Stimulated activated CD4-positive, alpha-beta T cell treated with anti-CD3 and anti-CD28 coated beads, Interleukin-2, amount 100 ng/mL, for 4 hours (primary cell): ENCODE results near the gene PARD6B.
"Not testable (repeated sequence)": the region's sequence is repeated elsewhere in the genome, so short reads cannot be mapped to it uniquely, and the experiment has no call there.

Experiments used
- DNase-seq: peaks from one replicate; pipeline ENCODE4 v3.0.0-alpha.2; 2020; ENCODE audit warnings: low read depth

PARD6B gene

DNA sequence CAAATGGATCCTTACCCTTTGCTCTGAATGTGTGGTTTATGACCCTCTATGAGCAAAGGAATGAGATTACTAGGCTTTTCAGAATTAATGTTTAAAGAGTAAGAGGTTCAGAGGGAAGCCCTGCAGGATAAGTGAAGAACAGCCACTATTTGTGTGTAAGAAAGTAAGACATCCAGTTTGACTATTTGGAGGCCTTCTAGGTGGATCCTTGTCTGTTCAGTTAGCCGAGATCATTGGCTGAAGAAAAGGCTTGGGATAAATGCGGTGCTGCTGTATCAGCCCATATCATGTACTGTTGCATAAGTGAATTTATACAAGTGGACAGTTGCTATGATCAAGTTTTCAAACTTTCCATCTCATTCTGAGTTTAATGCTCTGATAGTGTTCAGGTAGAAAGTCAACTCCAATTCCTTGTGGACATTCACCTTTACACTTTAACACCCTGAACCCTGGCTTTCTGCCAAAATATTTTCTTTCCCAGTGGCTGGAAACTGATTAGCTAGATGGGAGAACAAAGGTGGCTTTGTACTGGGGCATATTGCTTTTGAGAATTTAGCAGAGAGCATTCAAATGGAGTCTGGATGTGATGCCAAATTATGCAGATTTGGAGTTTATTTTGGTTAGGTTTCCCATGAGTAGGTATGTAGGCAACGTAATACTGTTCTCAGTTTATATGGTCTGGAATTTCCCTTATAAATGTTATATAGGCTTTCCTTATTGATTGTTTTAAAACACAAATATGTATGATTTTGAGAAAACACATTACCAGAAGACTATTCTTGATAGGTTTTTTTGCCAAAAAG, 15.0 kb downstream of the PARD6B start:
- no peak for DNase-seq

GRCh38 chr20:50747275-50747674, 15.9 kb downstream of the PARD6B start:
- DNase-seq = no peak

DNA sequence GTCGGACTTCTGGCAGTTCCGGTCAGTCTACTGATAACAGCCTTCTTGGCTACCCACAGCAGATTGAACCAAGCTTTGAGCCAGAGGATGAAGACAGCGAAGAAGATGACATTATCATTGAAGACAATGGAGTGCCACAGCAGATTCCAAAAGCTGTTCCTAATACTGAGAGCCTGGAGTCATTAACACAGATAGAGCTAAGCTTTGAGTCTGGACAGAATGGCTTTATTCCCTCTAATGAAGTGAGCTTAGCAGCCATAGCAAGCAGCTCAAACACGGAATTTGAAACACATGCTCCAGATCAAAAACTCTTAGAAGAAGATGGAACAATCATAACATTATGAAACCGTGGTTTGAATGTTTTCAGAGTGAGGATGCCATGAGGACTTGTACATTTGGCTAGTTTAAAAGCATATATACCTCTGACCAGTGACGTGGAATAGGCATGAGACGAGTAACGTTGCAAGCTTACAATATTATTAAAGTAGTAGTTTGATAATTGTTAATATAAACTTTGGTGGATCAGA, 18.8 kb downstream of the PARD6B start:
- DNase-seq = no peak

DNA sequence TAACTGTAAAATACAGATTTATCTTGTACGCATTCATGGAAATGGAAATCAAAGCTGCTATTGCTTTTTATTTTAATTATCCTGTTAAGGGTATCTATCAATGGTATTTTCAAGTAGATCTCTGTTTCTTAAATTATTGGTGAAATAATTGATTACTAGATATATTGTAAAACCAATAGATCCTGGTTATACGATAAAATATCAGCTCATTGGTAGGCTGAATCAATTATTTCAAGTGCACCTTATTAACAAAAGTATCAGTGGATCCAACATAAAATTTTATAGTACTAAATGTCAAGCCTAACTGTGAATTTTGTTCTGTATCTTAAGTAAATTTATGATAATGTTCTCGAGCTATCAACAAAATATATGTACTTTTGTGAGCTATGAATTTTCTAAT, 21.8 kb downstream of the PARD6B start:
- no peak for DNase-seq

GRCh38 chr20:50754420-50754819, 23.0 kb downstream of the PARD6B start:
- DNase-seq = no peak

GRCh38 chr20:50756447-50756846, 25.1 kb downstream of the PARD6B start:
- DNase-seq = no peak

DNA sequence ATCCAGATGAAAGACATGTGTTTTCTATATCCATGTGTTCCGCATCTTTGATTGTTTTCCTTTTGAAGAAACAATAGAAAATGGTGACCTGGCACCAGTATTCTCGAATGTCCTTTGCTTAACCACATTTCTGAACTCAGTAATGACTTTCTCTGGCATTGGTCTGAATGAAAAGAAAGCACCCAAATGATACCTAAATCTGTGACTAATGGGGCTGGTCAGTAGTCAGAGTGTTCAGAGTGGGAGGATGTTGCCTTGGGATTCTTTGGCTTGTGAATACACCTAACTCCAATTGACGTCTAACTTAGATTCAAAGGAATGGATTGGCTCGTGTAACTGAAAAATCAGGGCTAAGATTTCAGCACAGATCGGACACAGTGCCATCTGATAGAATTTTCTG, 27.1 kb downstream of the PARD6B start:
- no peak for DNase-seq

GRCh38 chr20:50758992-50759391, 27.6 kb downstream of the PARD6B start:
- no peak for DNase-seq

- no peak for DNase-seq
These were observed 28.3 kb downstream of the PARD6B start for GRCh38 chr20:50759678-50760077.

- DNase-seq = no peak
These were observed 30.7 kb downstream of the PARD6B start for GRCh38 chr20:50762045-50762422.

DNA sequence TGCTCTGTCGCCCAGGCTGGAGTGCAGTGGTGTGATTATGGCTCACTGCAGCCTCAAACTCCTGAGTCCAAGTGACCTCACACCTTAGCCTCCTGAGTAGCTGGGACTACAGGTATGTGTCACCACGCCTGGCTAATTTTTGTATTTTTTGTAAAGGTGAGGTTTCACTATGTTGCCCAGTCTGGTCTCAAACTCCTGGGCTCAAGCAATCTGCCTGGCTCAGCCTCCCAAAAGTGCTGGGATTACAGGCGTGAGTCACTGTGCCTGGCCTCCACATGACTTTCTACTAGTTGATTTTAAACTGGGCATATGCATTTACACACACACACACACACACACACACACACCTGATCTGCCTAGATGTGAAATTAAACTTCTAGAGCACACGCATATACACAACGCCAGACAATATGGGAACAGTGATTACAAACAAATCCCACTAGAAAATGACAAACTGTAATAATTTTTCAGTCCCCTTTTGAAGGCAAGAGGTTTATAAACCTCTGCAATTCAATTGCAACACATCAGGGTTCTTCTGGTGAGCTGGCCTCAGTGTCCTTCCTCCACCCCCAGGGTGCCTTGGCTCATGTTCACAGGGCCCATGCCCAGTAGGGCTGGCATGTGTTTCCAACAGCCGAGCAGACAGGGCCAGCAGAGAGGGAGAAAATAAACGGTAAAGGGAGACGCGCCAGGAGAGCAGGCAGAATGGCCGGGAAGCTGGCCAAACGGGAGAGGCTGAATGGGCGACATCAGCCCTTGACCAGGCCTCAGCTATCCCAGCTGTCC, 31.2 kb downstream of the PARD6B start:
- no peak for DNase-seq

DNA sequence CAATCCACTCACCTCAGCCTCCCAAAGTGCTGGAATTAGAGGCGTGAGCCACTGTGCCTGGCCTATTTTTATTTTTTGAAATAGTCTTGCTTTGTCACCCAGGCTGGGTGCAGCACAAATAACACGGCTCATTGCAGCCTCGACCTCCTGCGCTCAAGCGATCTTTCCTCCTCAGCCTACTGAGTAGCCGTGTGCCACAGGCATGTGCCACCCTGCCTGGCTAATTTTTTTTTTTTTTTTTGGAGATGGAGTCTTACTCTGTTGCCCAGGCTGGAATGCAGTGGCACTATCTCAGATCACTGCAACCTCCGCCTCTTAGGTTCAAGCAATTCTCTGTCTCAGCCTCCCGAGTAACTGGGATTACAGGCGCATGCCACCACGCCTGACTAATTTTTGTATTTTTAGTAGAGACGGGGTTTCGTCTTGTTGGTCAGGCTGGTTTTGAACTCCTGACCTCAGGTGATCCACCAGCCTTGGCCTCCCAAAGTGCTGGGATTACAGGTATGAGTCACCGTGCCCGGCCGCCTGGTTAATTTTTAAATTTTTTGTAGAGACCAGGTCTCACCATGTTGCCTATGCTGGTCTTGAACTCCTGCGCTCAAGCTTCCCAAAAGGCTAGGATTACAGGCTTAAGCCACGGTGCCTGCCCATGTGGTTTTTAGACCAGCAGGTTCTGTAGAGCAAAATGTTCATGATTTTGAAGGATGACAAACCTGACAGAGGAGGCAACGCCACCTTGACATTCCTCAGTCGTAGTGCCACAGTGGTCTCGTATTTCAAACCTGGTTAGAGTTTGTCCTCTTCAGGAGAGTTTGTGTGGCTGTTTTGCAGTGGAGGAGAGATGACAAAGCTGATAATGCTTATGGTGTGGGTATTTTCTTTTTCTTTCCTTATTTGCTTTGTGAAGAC, 32.4 kb downstream of the PARD6B start:
- DNase-seq = not testable (repeated sequence)

DNA sequence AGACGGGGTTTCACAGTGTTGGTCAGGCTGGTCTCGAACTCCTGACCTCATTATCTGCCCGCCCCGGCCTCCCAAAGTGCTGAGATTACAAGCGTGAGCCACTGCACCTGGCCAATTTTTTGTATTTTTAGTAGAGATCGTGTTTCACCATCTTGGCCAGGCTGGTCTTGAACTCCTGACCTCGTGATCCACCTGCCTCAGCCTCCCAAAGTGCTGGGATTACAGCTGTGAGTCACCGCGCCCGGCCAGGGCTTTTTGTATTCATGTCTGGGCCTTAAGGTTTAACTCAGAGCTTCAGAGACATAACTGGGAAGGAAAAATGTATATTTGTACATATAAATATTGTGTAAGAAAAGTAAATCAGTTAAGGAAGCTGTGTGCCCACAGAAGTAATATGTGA, 33.9 kb downstream of the PARD6B start:
- not testable (repeated sequence) for DNase-seq

DNA sequence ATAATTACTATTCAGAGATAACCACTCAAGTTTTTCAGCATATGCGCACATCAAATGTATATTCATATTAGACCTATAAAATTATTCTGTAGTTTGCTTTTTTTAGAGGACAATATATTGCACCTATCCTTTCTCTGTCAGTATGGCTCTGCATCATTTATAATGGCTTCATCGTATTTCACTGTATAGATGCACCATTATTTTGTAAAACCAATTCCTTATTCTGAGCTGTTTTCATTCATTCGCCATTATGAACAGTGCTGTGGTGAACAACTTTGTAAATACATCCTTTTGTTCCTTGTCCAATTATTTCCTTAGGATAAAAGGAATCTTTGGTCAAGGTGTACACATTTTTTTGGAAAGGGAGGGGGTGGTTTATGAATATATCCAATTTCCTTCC, 34.3 kb downstream of the PARD6B start:
- no peak for DNase-seq

- not testable (repeated sequence) for DNase-seq
These were observed 35.8 kb downstream of the PARD6B start for GRCh38 chr20:50766955-50767809.

DNA sequence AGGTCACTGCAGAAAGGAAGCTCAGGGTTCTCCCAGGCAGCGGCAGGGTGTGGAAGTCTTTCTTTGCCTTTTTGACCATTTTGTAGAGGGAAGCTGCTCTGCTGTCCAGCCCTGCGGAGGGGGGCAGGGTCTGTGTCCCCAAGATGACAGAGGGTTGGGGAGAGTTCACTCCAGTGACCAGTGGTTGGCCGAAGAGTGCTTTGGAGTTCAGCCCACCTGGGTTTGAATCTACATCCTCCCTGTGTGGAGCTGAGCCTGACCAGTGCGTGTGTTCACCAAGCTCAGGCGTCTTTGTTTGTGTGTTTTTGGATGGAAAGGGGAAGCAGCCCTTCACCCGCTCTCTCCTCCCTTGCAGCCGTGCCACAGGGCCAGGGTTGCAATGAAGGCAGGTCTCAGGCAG, 37.6 kb downstream of the PARD6B start:
- not testable (repeated sequence) for DNase-seq

- DNase-seq = not testable (repeated sequence)
These were observed 38.2 kb downstream of the PARD6B start for GRCh38 chr20:50769551-50770085.

GRCh38 chr20:50771419-50772080, 40.2 kb downstream of the PARD6B start:
- DNase-seq = not testable (repeated sequence)

DNA sequence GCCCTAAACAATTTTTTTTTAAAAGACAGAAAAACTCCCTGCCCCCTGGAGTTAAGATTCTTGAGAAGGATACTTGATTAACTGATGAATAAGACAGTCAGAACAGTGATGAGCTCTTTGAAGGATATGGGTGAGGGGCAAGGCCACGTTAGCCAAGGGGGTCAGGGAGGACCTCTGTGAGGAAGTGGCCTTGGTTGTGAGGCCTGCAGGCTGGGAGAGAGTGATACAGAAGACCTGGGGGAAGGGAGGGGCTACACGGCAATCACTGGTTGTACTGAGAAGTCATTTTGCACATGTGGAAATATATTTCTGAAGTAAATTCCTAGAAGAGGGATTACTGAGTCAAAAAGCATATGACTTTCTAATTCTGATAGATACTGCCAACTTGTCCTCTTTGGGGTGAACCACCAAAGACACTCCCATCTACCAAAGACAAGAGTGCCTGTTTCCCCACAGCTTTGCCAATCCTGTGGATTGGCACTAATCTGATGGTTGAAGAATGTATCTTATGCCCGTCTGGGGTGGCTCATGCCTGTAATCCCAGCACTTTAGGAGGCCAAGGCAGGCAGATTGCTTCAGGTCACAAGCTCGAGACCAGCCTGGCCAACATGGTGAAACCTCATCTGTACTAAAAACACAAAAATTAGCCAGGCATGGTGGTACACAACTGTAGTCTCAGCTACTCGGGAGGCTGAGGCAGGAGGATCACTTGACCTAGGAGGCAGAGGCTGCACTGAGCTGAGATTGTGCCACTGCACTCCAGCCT, 41.2 kb downstream of the PARD6B start:
- DNase-seq = no peak

- DNase-seq = no peak
These were observed 43.1 kb downstream of the PARD6B start for GRCh38 chr20:50774515-50774914.
